Heart left ventricle (tissue), 13 donors: ENCODE measurements around the gene EPHA7.

Experiments
- CTCF ChIP-seq, 12 donors: fragments of 200-600 bp; sonication (generic) in 4 of 12; IDR thresholded peaks; one replicate each; pipeline versions ENCODE4 v1.5.0 to v1.8.0; 2018 to 2022; ENCODE audit warnings: antibody characterized with exemption in 12 of 12, mild to moderate bottlenecking in 5 of 12
- POLR2A ChIP-seq, 2 donors: fragments of 450-650 bp; IDR thresholded peaks; one replicate each; pipeline ENCODE4 v1.6.1; 2017; ENCODE audit warnings: antibody characterized with exemption in 2 of 2, mild to moderate bottlenecking in 2 of 2, moderate library complexity in 2 of 2
- donor health status: ischemic (EF 13 %, LVEDD 7.1; RV severe dilation, severe dysfunction).
- donor health status: DM: no; HTN: yes; CAD: no.
- donor health status: DM: no; HTN: no; CAD: no.
- donor health status: ischemic (EF 25% LVEDD 6.9; RV normal size, moderate dysfunction).
- donor health status: ischemic (EF 25% LVEDD 5.7; RV mildly dilated, moderate dysfunction).
- donor health status: ischemic (EF 35%, LVEDD 5.7; RV mildly dilated, moderate dysfunction).
- donor health status: nonischemic (EF 11% LVEDD 7.7; RV severe dilation, severe dysfunction).
- donor health status: DM: yes; HTN: yes; CAD: no.
- donor health status: PGD.
- donor health status: ischemic (EF 29% LVEDD 5.4; RV normal size, mild dysfunction).
- donor health status: nonischemic (EF 23%, LVEDD 6.1; RV moderate dilation, normal function).

GRCh38 chr6:93403390-93403789, 16.0 kb downstream of the EPHA7 start:
- TF ChIP-seq CTCF (IDR thresholded peaks at IDR 0.05), result no peak
- no peak for TF ChIP-seq POLR2A (IDR thresholded peaks at IDR 0.05)
